ENCODE results near the gene ASS1. TPM values are rescaled to one million over a fixed set of nuclear protein-coding genes. Genes with fewer than 3 reads are reported as not detected.

Gene ASS1
- total and polyA plus RNA-seq, 9 donors: 63.4 to 238 (median 87.0) TPM

- H3K9me3 ChIP-seq: no peaks in the 10 kb centered on the region
- no peak for DNase-seq
- TF ChIP-seq CTCF (IDR thresholded peaks at IDR 0.05) (no peak), EP300 (IDR thresholded peaks at IDR 0.05) (no peak), POLR2A (IDR thresholded peaks at IDR 0.05) (no peak)
- intact Hi-C loops (cut with DNase I): no loop called here
- H3K4me1 ChIP-seq (ENCODE audit: insufficient read depth): no peaks in the 10 kb centered on the region
- no peak overlapping the region for H3K4me3 ChIP-seq
- no peaks in the 10 kb centered on the region for H3K36me3 ChIP-seq
- H3K27ac ChIP-seq: no peak overlapping the region
- no peaks in the 10 kb centered on the region for H3K27me3 ChIP-seq
- 78 to 87% (median 85%) methylated on average over 6 of the region's 6 CpGs for WGBS, 3 donors
These were observed 103.3 kb downstream of the ASS1 start for GRCh38 chr9:130548103-130548502.

GRCh38 chr9:130549093-130549735 lies 104.5 kb downstream of the ASS1 start:
- no peaks in the 10 kb centered on the region for H3K4me1 ChIP-seq (ENCODE audit: insufficient read depth)
- no peak for DNase-seq
- no peak overlapping the region for H3K4me3 ChIP-seq
- H3K36me3 ChIP-seq: no peaks in the 10 kb centered on the region
- intact Hi-C loops (cut with DNase I): no loop called here
- WGBS, 3 donors: 89 to 93% (median 90%) methylated on average over 5 of the region's 5 CpGs
- no peaks in the 10 kb centered on the region for H3K9me3 ChIP-seq
- no peak overlapping the region for H3K27ac ChIP-seq
- TF ChIP-seq CTCF (IDR thresholded peaks at IDR 0.05): no peak
- no peak for TF ChIP-seq POLR2A (IDR thresholded peaks at IDR 0.05)
- no peak for TF ChIP-seq EP300 (IDR thresholded peaks at IDR 0.05)
- H3K27me3 ChIP-seq: no peaks in the 10 kb centered on the region

Small RNA genes within 50 kb of the gene (small RNA-seq; reads per million reads assigned to genes)
- not detected for gene RN7SL665P

Other genes with a start within 250 kb of the ASS1 start
- 1 to 10 TPM in 3 of 7 donors, under 1 TPM in 4; 0.12 to 4.2 (median 0.96) TPM for gene HMCN2, start 179.2 kb upstream of the ASS1 start, total RNA-seq
- 1 to 10 TPM in 1 of 2 donors, under 1 TPM in 1; 0.98 to 1.5 TPM for gene HMCN2, start 179.2 kb upstream of the ASS1 start, polyA plus RNA-seq
- gene FUBP3, start 134.6 kb downstream of the ASS1 start, total RNA-seq: 10 to 100 TPM; 15.5 to 54.3 (median 48.2) TPM
- 10 to 100 TPM; 37.0 to 39.0 TPM for gene FUBP3, start 134.6 kb downstream of the ASS1 start, polyA plus RNA-seq
- not detected for gene PRDM12, start 219.6 kb downstream of the ASS1 start, total RNA-seq
- not detected for gene PRDM12, start 219.6 kb downstream of the ASS1 start, polyA plus RNA-seq
- 10 to 100 TPM; 14.7 to 40.1 (median 33.8) TPM for gene EXOSC2, start 248.8 kb downstream of the ASS1 start, total RNA-seq
- gene EXOSC2, start 248.8 kb downstream of the ASS1 start, polyA plus RNA-seq: 10 to 100 TPM; 21.5 to 32.7 TPM